Epithelial cell of esophagus (primary cell): ENCODE measurements around the gene BPIFB4.
"Not testable (repeated sequence)": the region's sequence is repeated elsewhere in the genome, so short reads cannot be mapped to it uniquely, and the experiment has no call there.

Experiments used
- DNase-seq: peaks from one replicate; pipeline ENCODE4 v3.0.0; 2010; ENCODE audit warnings: low read depth
- H3K4me3 ChIP-seq: 2 replicates; pipeline ENCODE4 v1.5.1; 2011; ENCODE audit warnings: mild to moderate bottlenecking, low read length, control low read depth
- TF ChIP-seq, protein P1 (sequence below): IDR thresholded peaks from 2 replicates; pipeline ENCODE4 v1.5.1; 2011; ENCODE audit warnings: low read depth, mild to moderate bottlenecking, low read length, control low read depth, inconsistent platforms; ENCODE audit not compliant: insufficient read depth; ENCODE audit errors: missing control alignments

Gene BPIFB4

GRCh38 chr20:33034901-33035492 is 44.4 kb upstream of the BPIFB4 start:
- no peak overlapping the region for H3K4me3 ChIP-seq
- DNase-seq, result no peak
- TF ChIP-seq, protein P1, sequence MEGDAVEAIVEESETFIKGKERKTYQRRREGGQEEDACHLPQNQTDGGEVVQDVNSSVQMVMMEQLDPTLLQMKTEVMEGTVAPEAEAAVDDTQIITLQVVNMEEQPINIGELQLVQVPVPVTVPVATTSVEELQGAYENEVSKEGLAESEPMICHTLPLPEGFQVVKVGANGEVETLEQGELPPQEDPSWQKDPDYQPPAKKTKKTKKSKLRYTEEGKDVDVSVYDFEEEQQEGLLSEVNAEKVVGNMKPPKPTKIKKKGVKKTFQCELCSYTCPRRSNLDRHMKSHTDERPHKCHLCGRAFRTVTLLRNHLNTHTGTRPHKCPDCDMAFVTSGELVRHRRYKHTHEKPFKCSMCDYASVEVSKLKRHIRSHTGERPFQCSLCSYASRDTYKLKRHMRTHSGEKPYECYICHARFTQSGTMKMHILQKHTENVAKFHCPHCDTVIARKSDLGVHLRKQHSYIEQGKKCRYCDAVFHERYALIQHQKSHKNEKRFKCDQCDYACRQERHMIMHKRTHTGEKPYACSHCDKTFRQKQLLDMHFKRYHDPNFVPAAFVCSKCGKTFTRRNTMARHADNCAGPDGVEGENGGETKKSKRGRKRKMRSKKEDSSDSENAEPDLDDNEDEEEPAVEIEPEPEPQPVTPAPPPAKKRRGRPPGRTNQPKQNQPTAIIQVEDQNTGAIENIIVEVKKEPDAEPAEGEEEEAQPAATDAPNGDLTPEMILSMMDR, result no peak

DNA sequence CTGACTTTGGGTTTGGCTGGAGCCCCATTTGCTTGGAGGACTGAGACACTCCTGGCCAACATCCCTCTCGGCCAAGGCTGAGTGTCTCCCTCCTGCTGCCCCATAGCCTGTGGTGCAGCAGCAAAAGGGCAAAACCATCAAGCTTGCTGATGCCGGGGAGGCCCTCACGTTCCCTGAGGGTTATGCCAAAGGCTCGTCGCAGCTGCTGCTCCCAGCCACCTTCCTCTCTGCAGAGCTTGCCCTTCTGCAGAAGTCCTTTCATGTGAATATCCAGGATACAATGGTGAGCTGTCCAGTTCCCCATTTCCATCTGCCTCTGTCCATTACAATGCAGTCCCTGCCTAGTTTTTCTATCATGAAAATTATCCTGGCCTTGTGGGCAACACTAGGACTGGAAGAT is 42.0 kb upstream of the BPIFB4 start:
- TF ChIP-seq, protein P1, result no peak
- no peak for DNase-seq
- no peak overlapping the region for H3K4me3 ChIP-seq

DNA sequence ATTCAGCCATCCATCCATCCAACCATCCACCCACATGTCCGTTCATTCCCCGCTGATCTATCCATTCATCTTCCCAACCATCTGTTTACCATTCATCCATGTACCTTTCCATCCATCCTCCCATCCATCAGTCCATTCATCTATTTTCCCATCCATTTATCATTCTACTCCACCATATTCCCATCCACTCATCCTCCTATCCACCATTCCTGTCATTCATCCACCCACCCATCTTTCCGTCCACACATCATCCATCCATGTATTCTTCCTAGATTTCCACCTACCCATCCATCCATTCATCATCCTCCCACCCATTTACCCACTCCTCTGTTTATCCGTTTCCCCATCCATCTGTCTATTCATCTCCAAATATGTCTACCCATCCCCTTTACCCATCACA is 41.2 kb upstream of the BPIFB4 start:
- TF ChIP-seq, protein P1, result no peak
- DNase-seq, result no peak
- no peak overlapping the region for H3K4me3 ChIP-seq

DNA sequence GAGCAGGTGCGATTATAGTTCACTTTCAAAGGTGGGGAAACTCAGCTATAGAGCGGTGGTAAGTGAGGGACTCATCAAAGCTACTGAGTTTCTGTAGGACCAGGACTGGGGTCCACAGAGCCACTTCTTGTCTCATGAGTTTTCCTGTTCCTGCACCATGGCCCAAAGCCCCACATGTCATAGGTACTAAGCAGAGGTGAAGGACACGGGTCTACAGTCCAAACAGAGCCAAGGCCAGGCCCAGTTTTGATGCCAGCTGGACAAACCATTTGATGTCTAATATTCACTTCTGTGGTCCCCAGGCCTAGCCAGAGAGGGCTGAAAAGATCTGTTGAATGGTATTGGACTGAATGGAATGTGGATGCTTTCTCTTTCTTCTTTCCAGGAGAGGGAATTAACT is 37.0 kb upstream of the BPIFB4 start:
- no peak for DNase-seq
- TF ChIP-seq, protein P1, result no peak
- H3K4me3 ChIP-seq, result no peak overlapping the region

- DNase-seq, result no peak
- TF ChIP-seq, protein P1, result no peak
- H3K4me3 ChIP-seq, result no peak overlapping the region
These were observed 36.3 kb upstream of the BPIFB4 start for GRCh38 chr20:33042983-33043730.

DNA sequence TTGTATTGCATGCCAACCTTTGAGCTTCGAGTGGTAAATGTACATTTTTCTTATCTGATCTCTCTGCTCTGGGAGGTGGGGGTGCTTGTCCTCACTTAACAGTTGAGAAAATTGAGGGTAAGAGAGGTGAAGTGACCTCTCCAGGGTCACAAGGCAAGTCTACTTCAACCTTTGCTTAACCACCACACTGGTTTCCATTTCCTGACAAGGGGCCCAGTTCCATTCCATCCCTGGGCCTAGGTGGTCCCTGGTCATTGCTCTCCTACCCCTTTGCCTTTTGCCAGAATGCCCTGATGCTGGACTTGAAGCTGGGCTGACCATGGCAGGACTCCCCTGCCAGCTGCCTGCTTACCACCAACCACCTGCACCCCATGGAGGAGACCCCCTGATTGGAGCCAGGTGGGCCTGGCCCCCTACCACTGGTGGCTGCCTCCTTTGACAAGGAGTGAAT is 35.7 kb upstream of the BPIFB4 start:
- no peak overlapping the region for H3K4me3 ChIP-seq
- no peak for DNase-seq
- TF ChIP-seq, protein P1, result no peak

GRCh38 chr20:33045129-33045721 is 34.2 kb upstream of the BPIFB4 start:
- H3K4me3 ChIP-seq, DNase-seq: not testable (repeated sequence)
